ENCODE results near the gene DCAF4.
A peak's percentile ranks its signal among the peaks of the same experiment; 100 is the strongest.

Gene DCAF4

GRCh38 chr14:72893636-72894322, 32.5 kb upstream of the DCAF4 start, which contains the start of gene DPF3:
DPF3 (minus strand) TSS chr14:72894101; CDS start chr14:72894088, 13 bp downstream.
- TF ChIP-seq CTCF (IDR thresholded peaks at IDR 0.05; ENCODE audit: extremely low read depth, insufficient read depth, missing control alignments) = no peak
- peak; percentile 97 for DNase-seq (ENCODE audit: low spot score)
- in situ Hi-C loops (cut with MboI; ENCODE audit: low pct_unique_long_range_greater_than_20kb, low sequenced_read_pairs, unreplicated experiment) = no loop called here

GRCh38 chr14:72894323-72894622, 32.0 kb upstream of the DCAF4 start:
- in situ Hi-C loops (cut with MboI; ENCODE audit: low pct_unique_long_range_greater_than_20kb, low sequenced_read_pairs, unreplicated experiment) = no loop called here
- DNase-seq (ENCODE audit: low spot score) = no peak

GRCh38 chr14:72894623-72895378, 31.5 kb upstream of the DCAF4 start:
- DNase-seq (ENCODE audit: low spot score) = no peak
- in situ Hi-C loops (cut with MboI; ENCODE audit: low pct_unique_long_range_greater_than_20kb, low sequenced_read_pairs, unreplicated experiment) = loop anchor here (5.0 kb wide), 1 partner anchor 382 kb away; no protein-coding TSS in a partner anchor

More at GRCh38 chr14:72894323-72894622, 32.0 kb upstream of the DCAF4 start:
- TF ChIP-seq CTCF (IDR thresholded peaks at IDR 0.05; ENCODE audit: extremely low read depth, insufficient read depth, missing control alignments) = no peak

GRCh38 chr14:72898448-72898847, 27.8 kb upstream of the DCAF4 start:
- no peak for DNase-seq (ENCODE audit: low spot score)
- in situ Hi-C loops (cut with MboI; ENCODE audit: low pct_unique_long_range_greater_than_20kb, low sequenced_read_pairs, unreplicated experiment) = loop anchor here (5.0 kb wide), 1 partner anchor 386 kb away; no protein-coding TSS in a partner anchor
- TF ChIP-seq CTCF (IDR thresholded peaks at IDR 0.05; ENCODE audit: extremely low read depth, insufficient read depth, missing control alignments) = no peak

More at GRCh38 chr14:72894623-72895378, 31.5 kb upstream of the DCAF4 start:
- no peak for TF ChIP-seq CTCF (IDR thresholded peaks at IDR 0.05; ENCODE audit: extremely low read depth, insufficient read depth, missing control alignments)

GRCh38 chr14:72901361-72901760, 24.9 kb upstream of the DCAF4 start:
- no peak for TF ChIP-seq CTCF (IDR thresholded peaks at IDR 0.05; ENCODE audit: extremely low read depth, insufficient read depth, missing control alignments)
- no peak for DNase-seq (ENCODE audit: low spot score)
- in situ Hi-C loops (cut with MboI; ENCODE audit: low pct_unique_long_range_greater_than_20kb, low sequenced_read_pairs, unreplicated experiment) = no loop called here

- in situ Hi-C loops (cut with MboI; ENCODE audit: low pct_unique_long_range_greater_than_20kb, low sequenced_read_pairs, unreplicated experiment) = no loop called here
- TF ChIP-seq CTCF (IDR thresholded peaks at IDR 0.05; ENCODE audit: extremely low read depth, insufficient read depth, missing control alignments) = no peak
Measured at GRCh38 chr14:72902801-72903530, 23.3 kb upstream of the DCAF4 start.

More at GRCh38 chr14:72902801-72903530, 23.3 kb upstream of the DCAF4 start:
- DNase-seq (ENCODE audit: low spot score) = no peak
